ENCODE data around the gene CCDC148. TPM values are rescaled to one million over a fixed set of nuclear protein-coding genes. Genes with fewer than 3 reads are reported as not detected.
"Not testable (repeated sequence)": the region's sequence is repeated elsewhere in the genome, so short reads cannot be mapped to it uniquely, and the experiment has no call there.

Gene CCDC148
- total RNA-seq, 1 donor from 2014 or later = 2.4 TPM

GRCh38 chr2:158478816-158479215 is 22.3 kb upstream of the CCDC148 start:
- Histone ChIP-seq H3K9me3 (ENCODE audit: insufficient read depth, low read depth, low read length) (no peaks in the 10 kb centered on the region), H3K9ac (ENCODE audit: low read length) (no peak overlapping the region), H3K4me2 (ENCODE audit: low read length) (no peak overlapping the region), H3K4me3 (ENCODE audit: insufficient read depth, low read depth, low read length) (no peak overlapping the region), H3K27me3 (ENCODE audit: insufficient read depth, low read length) (no peaks in the 10 kb centered on the region), H3K4me1 (ENCODE audit: insufficient read depth, low read length) (peaks cover 5% of the 10 kb centered on the region), H3K27ac (ENCODE audit: low read depth, low read length) (no peak overlapping the region), H3K79me2 (ENCODE audit: insufficient read depth, low read length) (peaks cover 14% of the 10 kb centered on the region), H2AFZ (ENCODE audit: low read depth, low read length) (no peak overlapping the region), H4K20me1 (ENCODE audit: insufficient read depth, low read length) (no peaks in the 10 kb centered on the region), H3K36me3 (ENCODE audit: insufficient read depth, low read length) (peaks cover 3% of the 10 kb centered on the region)
- no peak overlapping the region for H3K27ac Mint-ChIP-seq (ENCODE audit: unreplicated experiment)
- TF ChIP-seq EZH2 (IDR thresholded peaks at IDR 0.05; ENCODE audit: insufficient read depth, low read length) (no peak), CTCF (IDR thresholded peaks at IDR 0.05; ENCODE audit: insufficient read depth, low read depth, low read length) (no peak)
- H3K36me3 Mint-ChIP-seq (ENCODE audit: low read depth, unreplicated experiment) = peaks cover 2% of the 10 kb centered on the region
- H3K9me3 Mint-ChIP-seq (ENCODE audit: unreplicated experiment) = no peaks in the 10 kb centered on the region
- H3K27me3 Mint-ChIP-seq (ENCODE audit: low read depth, unreplicated experiment) = no peaks in the 10 kb centered on the region
- H3K4me1 Mint-ChIP-seq (ENCODE audit: low read depth, unreplicated experiment) = peaks cover 21% of the 10 kb centered on the region
- no peak for FAIRE-seq
- H3K4me3 Mint-ChIP-seq (ENCODE audit: unreplicated experiment) = no peak overlapping the region
- DNase-seq (ENCODE audit: low read depth) = no peak

- Histone ChIP-seq H3K4me1 (ENCODE audit: insufficient read depth, low read length) (peaks cover 5% of the 10 kb centered on the region), H3K36me3 (ENCODE audit: insufficient read depth, low read length) (peaks cover 3% of the 10 kb centered on the region), H3K9ac (ENCODE audit: low read length) (no peak overlapping the region), H3K9me3 (ENCODE audit: insufficient read depth, low read depth, low read length) (no peaks in the 10 kb centered on the region), H3K27me3 (ENCODE audit: insufficient read depth, low read length) (no peaks in the 10 kb centered on the region), H3K79me2 (ENCODE audit: insufficient read depth, low read length) (peaks cover 12% of the 10 kb centered on the region), H2AFZ (ENCODE audit: low read depth, low read length) (no peak overlapping the region), H3K4me3 (ENCODE audit: insufficient read depth, low read depth, low read length) (no peak overlapping the region), H3K27ac (ENCODE audit: low read depth, low read length) (no peak overlapping the region), H3K4me2 (ENCODE audit: low read length) (no peak overlapping the region), H4K20me1 (ENCODE audit: insufficient read depth, low read length) (no peaks in the 10 kb centered on the region)
- Mint-ChIP-seq H3K4me3 (ENCODE audit: unreplicated experiment) (no peak overlapping the region), H3K27me3 (ENCODE audit: low read depth, unreplicated experiment) (no peaks in the 10 kb centered on the region), H3K9me3 (ENCODE audit: unreplicated experiment) (no peaks in the 10 kb centered on the region), H3K4me1 (ENCODE audit: low read depth, unreplicated experiment) (peaks cover 19% of the 10 kb centered on the region), H3K27ac (ENCODE audit: unreplicated experiment) (no peak overlapping the region), H3K36me3 (ENCODE audit: low read depth, unreplicated experiment) (peaks cover 4% of the 10 kb centered on the region)
- TF ChIP-seq CTCF (IDR thresholded peaks at IDR 0.05; ENCODE audit: insufficient read depth, low read depth, low read length) (no peak), EZH2 (IDR thresholded peaks at IDR 0.05; ENCODE audit: insufficient read depth, low read length) (no peak)
- DNase-seq (ENCODE audit: low read depth) (no peak), FAIRE-seq (peak; percentile 66)
Observed at GRCh38 chr2:158478237-158478636, 21.7 kb upstream of the CCDC148 start.

- TF ChIP-seq CTCF (IDR thresholded peaks at IDR 0.05; ENCODE audit: insufficient read depth, low read depth, low read length) (no peak), EZH2 (IDR thresholded peaks at IDR 0.05; ENCODE audit: insufficient read depth, low read length) (no peak)
- no peak overlapping the region for H3K4me3 Mint-ChIP-seq (ENCODE audit: unreplicated experiment)
- H3K27ac Mint-ChIP-seq (ENCODE audit: unreplicated experiment) = no peak overlapping the region
- no peaks in the 10 kb centered on the region for H4K20me1 ChIP-seq (ENCODE audit: insufficient read depth, low read length)
- no peaks in the 10 kb centered on the region for H3K4me1 ChIP-seq (ENCODE audit: insufficient read depth, low read length)
- peaks cover 6% of the 10 kb centered on the region for H3K9me3 Mint-ChIP-seq (ENCODE audit: unreplicated experiment)
- no peak overlapping the region for H3K4me3 ChIP-seq (ENCODE audit: insufficient read depth, low read depth, low read length)
- H3K36me3 ChIP-seq (ENCODE audit: insufficient read depth, low read length) = peaks cover 3% of the 10 kb centered on the region
- DNase-seq (ENCODE audit: low read depth) = no peak
- no peak overlapping the region for H3K4me2 ChIP-seq (ENCODE audit: low read length)
- FAIRE-seq = no peak
- peaks cover 3% of the 10 kb centered on the region for H3K79me2 ChIP-seq (ENCODE audit: insufficient read depth, low read length)
- H3K9me3 ChIP-seq (ENCODE audit: insufficient read depth, low read depth, low read length) = no peaks in the 10 kb centered on the region
- no peak overlapping the region for H3K27ac ChIP-seq (ENCODE audit: low read depth, low read length)
- no peaks in the 10 kb centered on the region for H3K27me3 ChIP-seq (ENCODE audit: insufficient read depth, low read length)
- H3K27me3 Mint-ChIP-seq (ENCODE audit: low read depth, unreplicated experiment) = no peaks in the 10 kb centered on the region
- peaks cover 10% of the 10 kb centered on the region for H3K4me1 Mint-ChIP-seq (ENCODE audit: low read depth, unreplicated experiment)
- H3K36me3 Mint-ChIP-seq (ENCODE audit: low read depth, unreplicated experiment) = peaks cover 10% of the 10 kb centered on the region
- no peak overlapping the region for H3K9ac ChIP-seq (ENCODE audit: low read length)
- no peak overlapping the region for H2AFZ ChIP-seq (ENCODE audit: low read depth, low read length)
Observed at GRCh38 chr2:158477202-158477601, 20.6 kb upstream of the CCDC148 start.

GRCh38 chr2:158474526-158475011 is 18.0 kb upstream of the CCDC148 start:
- H3K4me3 Mint-ChIP-seq (ENCODE audit: unreplicated experiment); H4K20me1 ChIP-seq (ENCODE audit: insufficient read depth, low read length); DNase-seq (ENCODE audit: low read depth); H3K27me3 ChIP-seq (ENCODE audit: insufficient read depth, low read length); H3K9me3 ChIP-seq (ENCODE audit: insufficient read depth, low read depth, low read length); H3K9ac ChIP-seq (ENCODE audit: low read length); H3K36me3 ChIP-seq (ENCODE audit: insufficient read depth, low read length); H3K4me1 ChIP-seq (ENCODE audit: insufficient read depth, low read length); H3K27me3 Mint-ChIP-seq (ENCODE audit: low read depth, unreplicated experiment); H2AFZ ChIP-seq (ENCODE audit: low read depth, low read length); H3K4me1 Mint-ChIP-seq (ENCODE audit: low read depth, unreplicated experiment); FAIRE-seq; H3K9me3 Mint-ChIP-seq (ENCODE audit: unreplicated experiment); H3K4me3 ChIP-seq (ENCODE audit: insufficient read depth, low read depth, low read length); H3K79me2 ChIP-seq (ENCODE audit: insufficient read depth, low read length); H3K27ac ChIP-seq (ENCODE audit: low read depth, low read length); H3K4me2 ChIP-seq (ENCODE audit: low read length); H3K27ac Mint-ChIP-seq (ENCODE audit: unreplicated experiment): not testable (repeated sequence)
- H3K36me3 Mint-ChIP-seq (ENCODE audit: low read depth, unreplicated experiment) = peaks cover 15% of the 10 kb centered on the region
